ENCODE data around the gene OGFR.

DNA sequence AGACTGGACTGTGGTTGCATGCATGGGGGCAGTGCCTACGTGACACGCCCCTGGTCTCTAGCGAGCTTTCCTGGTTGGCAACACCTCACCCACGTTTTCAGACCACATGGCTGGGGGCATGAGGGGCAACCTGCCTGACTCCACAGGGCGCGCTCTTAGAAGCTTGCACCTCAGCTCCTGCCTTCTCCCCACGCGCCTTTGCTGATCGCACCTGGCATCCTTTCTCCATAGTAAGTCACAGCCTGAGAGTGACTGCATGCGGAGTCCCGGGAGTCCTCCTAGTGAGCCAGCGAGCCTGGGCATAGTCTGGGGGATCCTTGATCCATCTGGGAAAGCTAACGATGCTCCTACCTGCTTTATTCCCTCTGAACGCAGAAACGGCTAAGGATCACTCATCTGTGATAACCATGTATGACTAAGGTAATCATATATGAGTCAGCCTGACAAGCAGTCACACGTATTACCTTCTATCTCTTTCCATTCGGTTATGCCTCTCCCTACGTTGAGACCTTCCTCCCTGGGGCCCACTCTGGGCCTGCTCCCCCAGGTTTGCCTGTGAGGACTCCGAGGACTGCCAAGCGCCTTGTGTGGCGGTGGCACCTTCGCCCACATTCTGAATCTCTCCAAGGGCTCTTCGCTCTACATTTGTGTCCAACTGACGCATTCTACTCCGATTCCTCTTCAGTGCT lies 52.4 kb downstream of the OGFR start:
- TF ChIP-seq CTCF (conservative IDR thresholded peaks at IDR 0.05) (no peak), EZH2 (IDR thresholded peaks at IDR 0.05; ENCODE audit: low read depth) (no peak)
